K562 (cell line): ENCODE results near the gene USP28. TPM values are rescaled to one million over a fixed set of nuclear protein-coding genes. Genes with fewer than 3 reads are reported as not detected.

Source experiments
- ATAC-seq: fragments of 200-7000 bp; cut with Tn5 transposase; 3 replicates; pipeline ENCODE4 v1.9.1; 2020; ENCODE audit warnings: moderate library complexity
- BruUV-seq: library from RNA; stranded (reverse); fragments of 400-500 nt; replicated peaks from 2 replicates; lab custom pipeline; 2021; lab: Mats Ljungman, UMichigan
- CTCF ChIA-PET: fragments of 300-600 bp; formaldehyde crosslinking; extraction: SDS; loops from one replicate; lab custom pipeline; 2021; ENCODE audit warnings: low intra/inter-chr PET ratio; lab: Yijun Ruan, JAX
- POLR2A ChIA-PET: fragments of 300-600, 350-650 bp; sonication (Branson Sonifier 250); formaldehyde crosslinking; extraction: SDS; loops from one replicate; lab custom pipeline; 2021; ENCODE audit warnings: antibody characterized with exemption, inconsistent platforms; lab: Yijun Ruan, JAX
- DNase-seq, 4 experiments: peaks; one replicate each; pipeline versions ENCODE4 v3.0.0 to v3.0.0-alpha.2; 2011 to 2018; ENCODE audit warnings: low spot score in 3 of 4, mixed read lengths in 3 of 4; ENCODE audit errors: extremely low read depth in 1 of 4
- FAIRE-seq: peaks from 2 replicates; lab custom pipeline; 2011; peaks lifted over from hg19 to GRCh38; lab: Jason Lieb, UNC
- H2AFZ ChIP-seq: 2 replicates; pipeline ENCODE4 v1.6.0; 2011; ENCODE audit warnings: low read depth, low read length, control low read depth, inconsistent platforms
- H3K27ac ChIP-seq: fragments of 200-600 bp; 3 replicates; pipeline ENCODE4 v1.8.0; 2011; ENCODE audit warnings: low read depth, mild to moderate bottlenecking, control low read depth, inconsistent platforms, low read length, moderate library complexity, mixed read lengths; ENCODE audit errors: extremely low read depth
- H3K27me3 ChIP-seq, 2 experiments: fragments of 300-600 bp in 1 of 2; 2 replicates in 1 of 2; 3 replicates in 1 of 2; pipeline versions ENCODE4 v1.6.0 to v1.8.0; 2011; ENCODE audit warnings: inconsistent platforms in 2 of 2, low read length in 2 of 2, mild to moderate bottlenecking in 1 of 2, mixed read lengths in 1 of 2, moderate library complexity in 1 of 2; ENCODE audit not compliant: control insufficient read depth in 2 of 2, insufficient read depth in 2 of 2
- H3K36me3 ChIP-seq: fragments of 300-600 bp; 3 replicates; pipeline ENCODE4 v1.8.0; 2011; ENCODE audit warnings: mild to moderate bottlenecking, low read length, inconsistent platforms; ENCODE audit not compliant: control insufficient read depth, insufficient read depth
- H3K4me1 ChIP-seq, 2 experiments: fragments of 200-600 bp in 1 of 2; replicated peaks in 1 of 2; 2 replicates in 1 of 2; 3 replicates in 1 of 2; pipeline versions ENCODE4 v1.5.1 to v1.8.0; 2011; ENCODE audit warnings: inconsistent platforms in 2 of 2, low read length in 2 of 2, mild to moderate bottlenecking in 1 of 2, mixed read lengths in 1 of 2, moderate library complexity in 1 of 2; ENCODE audit not compliant: control insufficient read depth in 2 of 2, insufficient read depth in 2 of 2
- H3K4me2 ChIP-seq: 2 replicates; pipeline ENCODE4 v1.6.1; 2011; ENCODE audit warnings: low read length, control low read depth, inconsistent platforms, mixed read lengths; ENCODE audit not compliant: insufficient read depth
- H3K4me3 ChIP-seq: fragments of 200-600 bp; sonication (generic), shearing (Covaris generic); 2 replicates; pipeline ENCODE4 v1.5.1; 2016; ENCODE audit warnings: control low read depth, inconsistent platforms
- H3K79me2 ChIP-seq: fragments of 200-600 bp; 3 replicates; pipeline ENCODE4 v1.8.0; 2011; ENCODE audit warnings: low read length, inconsistent platforms; ENCODE audit not compliant: control insufficient read depth, insufficient read depth
- H3K9ac ChIP-seq, 2 experiments: 2 replicates each; pipeline versions ENCODE4 v1.6.0 to v1.6.1; 2011; ENCODE audit warnings: low read depth in 2 of 2, low read length in 2 of 2, control low read depth in 1 of 2, inconsistent platforms in 1 of 2, mild to moderate bottlenecking in 1 of 2, mixed read lengths in 1 of 2; ENCODE audit not compliant: insufficient read depth in 1 of 2
- H3K9me1 ChIP-seq: one replicate; pipeline ENCODE4 v1.6.0; 2011; ENCODE audit warnings: inconsistent platforms, mild to moderate bottlenecking, low read length, moderate library complexity; ENCODE audit not compliant: control insufficient read depth, insufficient read depth
- H3K9me3 ChIP-seq: replicated peaks from 2 replicates; pipeline ENCODE4 v1.5.1; 2011; ENCODE audit warnings: low read depth, low read length, inconsistent platforms; ENCODE audit not compliant: control insufficient read depth, insufficient read depth
- H4K20me1 ChIP-seq: replicated peaks from 2 replicates; pipeline ENCODE4 v1.6.1; 2011; ENCODE audit warnings: low read length, inconsistent platforms, mixed read lengths; ENCODE audit not compliant: control insufficient read depth, insufficient read depth
- ARHGAP35 ChIP-seq: fragments of 450-650 bp; IDR thresholded peaks from 2 replicates; pipeline ENCODE4 v1.6.1; 2018; ENCODE audit not compliant: partially characterized antibody
- CHD4 ChIP-seq: fragments of 200-600 bp; sonication (generic); IDR thresholded peaks from 3 replicates; pipeline ENCODE4 v1.6.1; 2012; ENCODE audit warnings: low read depth, mild to moderate bottlenecking, mixed read lengths, low read length, inconsistent platforms; ENCODE audit not compliant: insufficient read depth, insufficient replicate concordance, poor library complexity, severe bottlenecking
- FOXO4 ChIP-seq: fragments of 450-650 bp; formaldehyde crosslinking; IDR thresholded peaks from 2 replicates; pipeline ENCODE4 v1.4.0; 2020; ENCODE audit warnings: mild to moderate bottlenecking, moderate library complexity
- FOXP1 ChIP-seq: sonication (generic); formaldehyde crosslinking; IDR thresholded peaks from 2 replicates; pipeline ENCODE4 v1.8.0; 2022; ENCODE audit warnings: mild to moderate bottlenecking, missing genetic modification reagents
- IRF1 ChIP-seq: sonication (generic); formaldehyde crosslinking; IDR thresholded peaks from 2 replicates; pipeline ENCODE4 v1.8.0; 2022; ENCODE audit warnings: missing genetic modification reagents, mild to moderate bottlenecking, borderline replicate concordance
- MAZ ChIP-seq, 2 experiments: fragments of 450-650 bp in 1 of 2; sonication (generic) in 1 of 2; formaldehyde crosslinking; IDR thresholded peaks in 1 of 2; conservative IDR thresholded peaks in 1 of 2; 2 replicates each; pipeline versions ENCODE4 v1.4.0 to v1.5.0; 2020; ENCODE audit warnings: mild to moderate bottlenecking in 1 of 2, missing genetic modification reagents in 1 of 2
- NBN ChIP-seq: fragments of 450-650 bp; IDR thresholded peaks from 2 replicates; pipeline ENCODE4 v1.6.1; 2016; ENCODE audit warnings: low read depth, mild to moderate bottlenecking
- PHB ChIP-seq: fragments of 250-450 bp; sonication (Bioruptor Pico); IDR thresholded peaks from 2 replicates; pipeline ENCODE4 v1.5.0; 2021
- PML ChIP-seq: IDR thresholded peaks from 2 replicates; pipeline ENCODE4 v1.6.1; 2012; ENCODE audit warnings: low read length, inconsistent platforms
- POLR2G ChIP-seq: fragments of 200-400 bp; formaldehyde crosslinking; IDR thresholded peaks from 2 replicates; pipeline ENCODE4 v1.6.1; 2017; ENCODE audit warnings: low read depth, mild to moderate bottlenecking, antibody characterized with exemption, low read length, moderate library complexity
- TGIF2 ChIP-seq: sonication (generic); formaldehyde crosslinking; IDR thresholded peaks from 2 replicates; pipeline ENCODE4 v1.8.1; 2022; ENCODE audit warnings: mild to moderate bottlenecking, missing genetic modification reagents, moderate library complexity
- ZNF121 ChIP-seq: sonication (generic); formaldehyde crosslinking; conservative IDR thresholded peaks from 2 replicates; pipeline ENCODE4 v1.8.0; 2022; ENCODE audit warnings: missing genetic modification reagents
- WGBS: fragments of 100-300 bp; shearing (Covaris generic); methylation state at CpG from one replicate; pipeline ENCODE4 v1.1.6; 2016; ENCODE audit warnings: low coverage, mixed read lengths; ENCODE audit not compliant: insufficient coverage; ENCODE audit errors: missing lambda C conversion rate; 5-methylcytosine and 5-hydroxymethylcytosine counted together
- in situ Hi-C: fragments of 300-500 bp; cut with MboI; formaldehyde crosslinking; loops from 4 replicates; pipeline ENCODE4 v1.15.0; 2018; ENCODE audit warnings: inconsistent platforms, mixed read lengths
- intact Hi-C: fragments of 100-400 bp; cut with micrococcal nuclease; formaldehyde crosslinking; loops from 2 replicates; pipeline ENCODE4 v1.14.2; 2022
- polyA plus RNA-seq, 8 experiments: library from polyadenylated mRNA; depleted of rRNA in 4 of 8; stranded (reverse) in 5 of 8; unstranded in 3 of 8; fragments of >200 nt; fragmentation: Nextera tagmentation in 2 of 8; fragmentation: Illumina TruSeq in 1 of 8; extraction: Ambion mirVana in 2 of 8; extraction: Trizol in 1 of 8; gene quantifications; 2 replicates each; pipeline versions ENCODE4 v1.2.1 to v1.2.3, GENCODE V29; 2011 to 2014; ENCODE audit warnings: inconsistent platforms in 1 of 8, missing spikeins in 1 of 8
- total RNA-seq, 7 experiments: library from RNA; depleted of rRNA in 6 of 7; stranded (reverse); fragments of >200 nt in 6 of 7; fragmentation: Illumina TruSeq in 2 of 7; extraction: Trizol in 2 of 7; gene quantifications; 2 replicates each; pipeline versions ENCODE4 v1.2.1 to v1.2.3, GENCODE V29; 2011 to 2021; ENCODE audit warnings: low replicate concordance in 1 of 7
- TF ChIP-seq, protein P1 (sequence below): fragments of 450-650 bp; formaldehyde crosslinking; IDR thresholded peaks from 2 replicates; pipeline ENCODE4 v1.4.0; 2020; ENCODE audit warnings: mild to moderate bottlenecking, mixed read lengths

The USP28 gene
- total and polyA plus RNA-seq, 9 of the 15 experiments (the other 6 are each of a cell fraction or from before 2014, with no cell fraction given) = 3.7 to 42.7 (median 20.3) TPM

GRCh38 chr11:113840932-113841664 lies 34.3 kb downstream of the USP28 start:
- TF ChIP-seq MAZ (CRISPR knock-in tag; conservative IDR thresholded peaks at IDR 0.05 in 1 of 2, IDR thresholded peaks at IDR 0.05 in 1 of 2) = no peak
- TF ChIP-seq POLR2G = no peak
- no peak for TF ChIP-seq NBN
- TF ChIP-seq PHB (CRISPR knock-in tag) = no peak
- TF ChIP-seq CHD4 = no peak
- TF ChIP-seq, protein P1, sequence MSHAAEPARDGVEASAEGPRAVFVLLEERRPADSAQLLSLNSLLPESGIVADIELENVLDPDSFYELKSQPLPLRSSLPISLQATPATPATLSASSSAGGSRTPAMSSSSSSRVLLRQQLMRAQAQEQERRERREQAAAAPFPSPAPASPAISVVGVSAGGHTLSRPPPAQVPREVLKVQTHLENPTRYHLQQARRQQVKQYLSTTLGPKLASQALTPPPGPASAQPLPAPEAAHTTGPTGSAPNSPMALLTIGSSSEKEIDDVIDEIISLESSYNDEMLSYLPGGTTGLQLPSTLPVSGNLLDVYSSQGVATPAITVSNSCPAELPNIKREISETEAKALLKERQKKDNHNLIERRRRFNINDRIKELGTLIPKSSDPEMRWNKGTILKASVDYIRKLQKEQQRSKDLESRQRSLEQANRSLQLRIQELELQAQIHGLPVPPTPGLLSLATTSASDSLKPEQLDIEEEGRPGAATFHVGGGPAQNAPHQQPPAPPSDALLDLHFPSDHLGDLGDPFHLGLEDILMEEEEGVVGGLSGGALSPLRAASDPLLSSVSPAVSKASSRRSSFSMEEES = no peak
- TF ChIP-seq TGIF2 (CRISPR knock-in tag) = no peak
- no peak for TF ChIP-seq FOXP1 (CRISPR knock-in tag)
- TF ChIP-seq PML = no peak
- TF ChIP-seq FOXO4 = no peak
- no peak for TF ChIP-seq ZNF121
- TF ChIP-seq ARHGAP35 = no peak
- no peak for TF ChIP-seq IRF1
- FAIRE-seq = no peak
- H4K20me1 ChIP-seq = no peaks in the 10 kb centered on the region
- H3K9ac ChIP-seq = no peak overlapping the region
- no peaks in the 10 kb centered on the region for H3K27me3 ChIP-seq
- in situ Hi-C loops = no loop called here
- H3K27ac ChIP-seq = no peak overlapping the region
- no peaks in the 10 kb centered on the region for H3K9me3 ChIP-seq
- intact Hi-C loops = no loop called here
- no peaks in the 10 kb centered on the region for H3K79me2 ChIP-seq
- H3K4me1 ChIP-seq = peaks cover 0 to 2% of the 10 kb centered on the region in 2 experiments; a peak in 1 of 5 replicates
- ATAC-seq = no peak
- no peak overlapping the region for H2AFZ ChIP-seq
- CTCF ChIA-PET = no interaction called here
- DNase-seq = no peak
- no TSS peak for BruUV-seq
- 74% methylated on average over 3 of the region's 3 CpGs for WGBS
- no peak overlapping the region for H3K4me3 ChIP-seq
- H3K4me2 ChIP-seq = no peak overlapping the region
- H3K9me1 ChIP-seq = no peaks in the 10 kb centered on the region
- POLR2A ChIA-PET = no interaction called here
- peaks cover 37% of the 10 kb centered on the region; the same call in 2 of the 3 replicates for H3K36me3 ChIP-seq
